ENCODE results near the gene KIF1A. TPM values are rescaled to one million over a fixed set of nuclear protein-coding genes. Genes with fewer than 3 reads are reported as not detected.

KIF1A gene
- total RNA-seq, 4 donors from 2014 or later: 1.7 to 4.1 (median 3.4) TPM

DNA sequence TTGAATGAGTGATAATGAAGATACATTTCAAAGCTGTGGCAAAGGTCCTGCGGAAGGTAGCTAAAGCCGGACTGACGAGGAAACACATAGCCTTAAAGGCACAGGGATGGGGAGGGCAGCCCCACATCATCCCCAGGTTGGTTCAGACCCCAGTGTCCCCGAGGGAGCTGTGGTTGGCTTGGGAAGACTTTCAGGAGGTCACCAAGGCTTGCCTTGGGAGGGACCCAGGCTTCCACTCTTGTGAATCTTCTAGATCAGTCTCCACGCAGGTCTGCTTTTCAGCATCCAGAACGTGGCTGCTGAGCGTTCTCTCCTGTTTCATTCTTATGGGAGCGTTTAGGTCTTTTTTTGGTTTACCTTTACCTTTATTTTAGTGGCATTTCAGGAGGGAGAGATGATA, 16.8 kb downstream of the KIF1A start:
- no peaks in the 10 kb centered on the region for H3K36me3 ChIP-seq
- H3K4me1 ChIP-seq: peaks cover 0 to 6% (median 0%) of the 10 kb centered on the region in 4 donors
- WGBS: 80% methylated on average over 8 of the region's 8 CpGs
- TF ChIP-seq EP300 (IDR thresholded peaks at IDR 0.05): no peak
- TF ChIP-seq POLR2A (IDR thresholded peaks at IDR 0.05; ENCODE audit: low read depth): no peak
- TF ChIP-seq, protein P1, sequence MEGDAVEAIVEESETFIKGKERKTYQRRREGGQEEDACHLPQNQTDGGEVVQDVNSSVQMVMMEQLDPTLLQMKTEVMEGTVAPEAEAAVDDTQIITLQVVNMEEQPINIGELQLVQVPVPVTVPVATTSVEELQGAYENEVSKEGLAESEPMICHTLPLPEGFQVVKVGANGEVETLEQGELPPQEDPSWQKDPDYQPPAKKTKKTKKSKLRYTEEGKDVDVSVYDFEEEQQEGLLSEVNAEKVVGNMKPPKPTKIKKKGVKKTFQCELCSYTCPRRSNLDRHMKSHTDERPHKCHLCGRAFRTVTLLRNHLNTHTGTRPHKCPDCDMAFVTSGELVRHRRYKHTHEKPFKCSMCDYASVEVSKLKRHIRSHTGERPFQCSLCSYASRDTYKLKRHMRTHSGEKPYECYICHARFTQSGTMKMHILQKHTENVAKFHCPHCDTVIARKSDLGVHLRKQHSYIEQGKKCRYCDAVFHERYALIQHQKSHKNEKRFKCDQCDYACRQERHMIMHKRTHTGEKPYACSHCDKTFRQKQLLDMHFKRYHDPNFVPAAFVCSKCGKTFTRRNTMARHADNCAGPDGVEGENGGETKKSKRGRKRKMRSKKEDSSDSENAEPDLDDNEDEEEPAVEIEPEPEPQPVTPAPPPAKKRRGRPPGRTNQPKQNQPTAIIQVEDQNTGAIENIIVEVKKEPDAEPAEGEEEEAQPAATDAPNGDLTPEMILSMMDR (IDR thresholded peaks at IDR 0.05): no peak
- no peak for TF ChIP-seq POLR2AphosphoS5 (IDR thresholded peaks at IDR 0.05)
- no peak overlapping the region for H3K4me3 ChIP-seq
- no peak for DNase-seq (ENCODE audit: extremely low spot score)
- H3K9me3 ChIP-seq: peaks cover 0 to 5% (median 0%) of the 10 kb centered on the region in 4 donors
- intact Hi-C loops (cut with DNase I): no loop called here
- peaks cover 0 to 28% (median 7%) of the 10 kb centered on the region in 4 donors for H3K27me3 ChIP-seq
- no peak overlapping the region for H3K27ac ChIP-seq (replicated peaks in 1 of 4)

DNA sequence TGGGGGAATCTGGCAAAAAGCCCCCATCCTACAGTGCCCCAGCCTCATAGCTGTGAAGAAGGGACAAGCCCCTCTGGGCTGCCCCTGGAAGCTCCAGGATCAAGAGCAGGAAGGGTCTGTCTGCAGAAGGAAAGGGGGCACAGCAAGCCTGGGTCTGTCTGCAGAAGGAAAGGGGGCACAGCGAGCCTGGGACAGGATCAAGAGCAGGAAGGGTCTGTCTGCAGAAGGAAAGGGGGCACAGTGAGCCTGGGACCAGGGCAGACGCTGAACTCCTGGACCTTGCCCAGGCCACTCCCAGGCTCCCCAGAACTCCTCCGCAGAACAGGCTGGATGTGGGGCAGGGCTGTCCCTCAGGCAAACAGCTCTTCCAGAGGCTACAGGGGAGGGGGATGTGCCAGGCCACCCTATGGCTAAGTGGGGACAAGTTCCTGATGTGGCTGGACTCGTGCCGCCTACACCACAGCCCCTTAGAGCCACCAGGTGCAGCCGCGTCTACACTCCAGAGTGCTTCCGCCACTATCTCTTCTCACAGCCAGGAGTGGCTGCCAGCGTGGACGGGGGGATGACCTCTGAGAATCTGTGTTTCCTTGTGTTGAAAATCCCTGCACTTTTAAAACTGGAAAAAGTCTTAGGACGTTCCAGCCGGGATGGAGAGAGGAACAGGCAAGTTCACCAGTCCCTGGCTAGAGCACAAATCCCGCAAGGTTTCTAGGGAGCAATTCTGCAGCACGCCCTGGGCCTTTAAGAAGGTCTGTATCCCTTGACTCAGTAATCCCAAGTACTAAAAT, 20.8 kb downstream of the KIF1A start:
- DNase-seq (ENCODE audit: extremely low spot score): no peak
- Histone ChIP-seq H3K36me3 (no peaks in the 10 kb centered on the region), H3K4me3 (no peak overlapping the region), H3K27me3 (peaks cover 0 to 56% (median 7%) of the 10 kb centered on the region in 4 donors), H3K27ac (replicated peaks in 1 of 4) (no peak overlapping the region), H3K9me3 (peaks cover 0 to 5% (median 0%) of the 10 kb centered on the region in 4 donors), H3K4me1 (peaks cover 0 to 6% (median 0%) of the 10 kb centered on the region in 4 donors)
- TF ChIP-seq POLR2AphosphoS5 (IDR thresholded peaks at IDR 0.05) (no peak), POLR2A (IDR thresholded peaks at IDR 0.05; ENCODE audit: low read depth) (no peak), EP300 (IDR thresholded peaks at IDR 0.05) (no peak)
- TF ChIP-seq, protein P1 (IDR thresholded peaks at IDR 0.05): no peak
- WGBS: 75% methylated on average over 14 of the region's 14 CpGs
- intact Hi-C loops (cut with DNase I): no loop called here

DNA sequence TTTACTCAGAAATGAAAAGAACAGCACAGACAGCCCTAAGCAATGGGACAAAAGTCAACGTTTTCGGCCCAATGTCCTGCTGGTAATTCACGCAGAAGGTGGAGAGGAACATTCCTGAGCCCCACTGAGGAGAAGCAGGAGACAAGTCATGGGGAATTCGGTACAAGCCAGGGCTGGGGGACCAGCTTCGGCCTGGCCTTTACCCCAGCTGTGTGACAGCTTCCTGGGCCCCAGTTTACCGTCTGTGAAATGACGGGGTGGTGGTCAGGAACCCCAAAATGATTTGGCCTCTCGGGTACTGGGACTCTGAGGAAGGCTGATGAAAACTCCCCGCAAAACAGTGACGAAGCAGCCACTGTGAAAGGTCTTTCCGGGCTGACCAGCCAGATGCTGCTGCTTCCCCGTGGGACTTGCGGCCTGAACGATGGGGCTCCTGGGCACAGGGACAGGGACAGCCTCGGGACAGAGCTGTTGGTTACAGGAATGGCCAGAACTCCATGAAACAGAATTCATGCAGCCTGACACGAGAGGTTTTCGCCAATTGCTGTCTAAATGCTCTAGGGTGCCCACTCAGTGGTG, 21.6 kb downstream of the KIF1A start:
- WGBS: 83% methylated on average over 15 of the region's 17 CpGs
- peaks cover 0 to 57% (median 7%) of the 10 kb centered on the region in 4 donors for H3K27me3 ChIP-seq
- peaks cover 0 to 6% (median 0%) of the 10 kb centered on the region in 4 donors for H3K4me1 ChIP-seq
- H3K36me3 ChIP-seq: no peaks in the 10 kb centered on the region
- no peak overlapping the region for H3K27ac ChIP-seq (replicated peaks in 1 of 4)
- TF ChIP-seq EP300 (IDR thresholded peaks at IDR 0.05): no peak
- TF ChIP-seq POLR2AphosphoS5 (IDR thresholded peaks at IDR 0.05): no peak
- TF ChIP-seq, protein P1 (IDR thresholded peaks at IDR 0.05): no peak
- TF ChIP-seq POLR2A (IDR thresholded peaks at IDR 0.05; ENCODE audit: low read depth): no peak
- no peak for DNase-seq (ENCODE audit: extremely low spot score)
- H3K9me3 ChIP-seq: peaks cover 0 to 5% (median 0%) of the 10 kb centered on the region in 4 donors
- no peak overlapping the region for H3K4me3 ChIP-seq
- intact Hi-C loops (cut with DNase I): no loop called here

DNA sequence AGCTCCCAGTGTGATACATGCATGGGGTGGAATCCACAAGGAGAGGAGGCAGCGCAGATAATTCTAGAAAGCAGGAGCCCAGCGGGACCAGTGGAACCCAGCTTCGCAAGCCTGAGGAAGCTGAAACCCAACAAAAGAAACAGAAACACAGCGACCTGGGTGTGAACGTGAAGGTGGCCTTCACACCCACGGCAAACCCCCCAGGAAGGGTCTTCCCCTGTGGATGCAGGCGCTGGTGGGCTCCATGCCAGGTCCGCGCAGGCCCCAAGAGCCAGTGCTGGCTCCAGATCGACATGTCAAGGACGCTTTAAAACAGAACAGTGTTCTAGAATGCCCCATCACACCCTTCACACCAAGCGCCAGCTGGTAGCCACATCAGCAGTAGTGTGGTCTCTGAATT, 22.1 kb downstream of the KIF1A start:
- no peak for TF ChIP-seq POLR2A (IDR thresholded peaks at IDR 0.05; ENCODE audit: low read depth)
- no peak for TF ChIP-seq EP300 (IDR thresholded peaks at IDR 0.05)
- no peak for TF ChIP-seq POLR2AphosphoS5 (IDR thresholded peaks at IDR 0.05)
- TF ChIP-seq, protein P1 (IDR thresholded peaks at IDR 0.05): no peak
- no peak overlapping the region for H3K4me3 ChIP-seq
- peaks cover 0 to 62% (median 7%) of the 10 kb centered on the region in 4 donors for H3K27me3 ChIP-seq
- DNase-seq (ENCODE audit: extremely low spot score): no peak
- intact Hi-C loops (cut with DNase I): no loop called here
- H3K4me1 ChIP-seq: peaks cover 0 to 6% (median 0%) of the 10 kb centered on the region in 4 donors
- peaks cover 0 to 5% (median 0%) of the 10 kb centered on the region in 4 donors for H3K9me3 ChIP-seq
- H3K27ac ChIP-seq (replicated peaks in 1 of 4): no peak overlapping the region
- H3K36me3 ChIP-seq: no peaks in the 10 kb centered on the region
- 88% methylated on average over 12 of the region's 12 CpGs for WGBS
